SK-N-SH (cell line): ENCODE measurements around the gene SCGB3A1. TPM values are rescaled to one million over a fixed set of nuclear protein-coding genes. Genes with fewer than 3 reads are reported as not detected.

Experiments used
- CTCF ChIA-PET: fragments of 300-600, 350-600 bp; formaldehyde crosslinking; extraction: SDS; loops from one replicate; lab custom pipeline; 2021; lab: Yijun Ruan, JAX
- POLR2A ChIA-PET: fragments of 350-600 bp; sonication (Branson Sonifier 250); formaldehyde crosslinking; extraction: SDS; loops from one replicate; lab custom pipeline; 2020; ENCODE audit warnings: antibody characterized with exemption, inconsistent platforms; lab: Yijun Ruan, JAX
- DNase-seq: peaks from one replicate; pipeline ENCODE4 v3.0.0; 2012
- H2AFZ ChIP-seq: fragments of 200-600 bp; sonication (generic); 2 replicates; pipeline ENCODE4 v1.8.1; 2016; ENCODE audit warnings: antibody characterized with exemption, mild to moderate bottlenecking, low read depth
- H3F3A ChIP-seq: fragments of 200-600 bp; sonication (generic); replicated peaks from 2 replicates; pipeline ENCODE3; 2016; ENCODE audit warnings: antibody characterized with exemption, mild to moderate bottlenecking; ENCODE audit not compliant: insufficient read depth
- H3K27ac ChIP-seq, 2 experiments: fragments of 200-500 bp in 1 of 2; fragments of 200-600 bp in 1 of 2; sonication (Bioruptor generic) in 1 of 2; sonication (generic), shearing (Covaris generic) in 1 of 2; 2 replicates each; pipeline versions ENCODE4 v1.5.1 to v1.6.1; 2014 to 2016; ENCODE audit warnings: low read depth in 2 of 2, inconsistent platforms in 1 of 2, low read length in 1 of 2, mild to moderate bottlenecking in 1 of 2, mixed read lengths in 1 of 2
- H3K27me3 ChIP-seq: fragments of 200-600 bp; sonication (generic), shearing (Covaris generic); 2 replicates; pipeline ENCODE4 v1.6.1; 2016; ENCODE audit warnings: mixed run types; ENCODE audit not compliant: insufficient read depth
- H3K36me3 ChIP-seq, 2 experiments: fragments of 200-500 bp in 1 of 2; fragments of 200-600 bp in 1 of 2; sonication (Bioruptor generic) in 1 of 2; sonication (generic) in 1 of 2; replicated peaks in 1 of 2; 2 replicates each; pipeline versions ENCODE3 to v1.5.1; 2014 to 2016; ENCODE audit warnings: low read length in 1 of 2, mild to moderate bottlenecking in 1 of 2; ENCODE audit not compliant: insufficient read depth in 2 of 2, control insufficient read depth in 1 of 2
- H3K4me1 ChIP-seq, 2 experiments: fragments of 200-500 bp in 1 of 2; fragments of 200-600 bp in 1 of 2; sonication (Bioruptor generic) in 1 of 2; sonication (generic), shearing (Covaris generic) in 1 of 2; 2 replicates each; pipeline versions ENCODE4 v1.5.1 to v1.6.1; 2014 to 2016; ENCODE audit warnings: low read depth in 1 of 2, low read length in 1 of 2, mixed run types in 1 of 2; ENCODE audit not compliant: insufficient read depth in 2 of 2, control insufficient read depth in 1 of 2
- H3K4me2 ChIP-seq: fragments of 200-600 bp; sonication (generic), shearing (Covaris generic); 2 replicates; pipeline ENCODE4 v1.6.1; 2017; ENCODE audit warnings: mixed run types
- H3K4me3 ChIP-seq, 2 experiments: fragments of 200-500 bp in 1 of 2; fragments of 200-600 bp in 1 of 2; sonication (Bioruptor generic) in 1 of 2; sonication (generic), shearing (Covaris generic) in 1 of 2; 2 replicates each; pipeline versions ENCODE4 v1.5.1 to v1.8.1; 2014 to 2016; ENCODE audit warnings: low read depth in 2 of 2, inconsistent platforms in 1 of 2, low read length in 1 of 2, mild to moderate bottlenecking in 1 of 2, mixed read lengths in 1 of 2, moderate library complexity in 1 of 2
- H3K79me2 ChIP-seq: fragments of 200-600 bp; sonication (generic); 2 replicates; pipeline ENCODE4 v1.8.1; 2017; ENCODE audit warnings: mild to moderate bottlenecking; ENCODE audit not compliant: insufficient read depth
- H3K9ac ChIP-seq: fragments of 200-600 bp; sonication (generic); 2 replicates; pipeline ENCODE4 v1.6.1; 2017; ENCODE audit warnings: mixed run types
- H3K9me2 ChIP-seq: fragments of 200-600 bp; sonication (generic); 2 replicates; pipeline ENCODE4 v1.6.1; 2017; ENCODE audit warnings: mixed run types
- H3K9me3 ChIP-seq: fragments of 200-600 bp; sonication (generic); 2 replicates; pipeline ENCODE4 v1.6.1; 2017; ENCODE audit warnings: mixed run types, mild to moderate bottlenecking, moderate library complexity
- H4K20me1 ChIP-seq: fragments of 200-600 bp; sonication (generic); 2 replicates; pipeline ENCODE4 v1.6.1; 2017; ENCODE audit warnings: mild to moderate bottlenecking, mixed run types; ENCODE audit not compliant: insufficient read depth
- CHD2 ChIP-seq: fragments of 150-350 bp; IDR thresholded peaks from 2 replicates; pipeline ENCODE4 v1.6.1; 2018; ENCODE audit warnings: low read length; ENCODE audit not compliant: partially characterized antibody
- GATA2 ChIP-seq: sonication (generic); formaldehyde crosslinking; IDR thresholded peaks from 2 replicates; pipeline ENCODE4 v1.5.0; 2020; ENCODE audit warnings: mild to moderate bottlenecking, missing genetic modification reagents
- JUND ChIP-seq: IDR thresholded peaks from 2 replicates; pipeline ENCODE4 v1.4.0; 2012
- MAX ChIP-seq: IDR thresholded peaks from 2 replicates; pipeline ENCODE4 v1.4.0; 2012; ENCODE audit warnings: low read depth
- MXI1 ChIP-seq: IDR thresholded peaks from 2 replicates; pipeline ENCODE4 v1.6.1; 2012; ENCODE audit warnings: mild to moderate bottlenecking, low read depth, low read length, improper control_type of control experiment
- NFIC ChIP-seq: IDR thresholded peaks from 2 replicates; pipeline ENCODE4 v1.4.0; 2012; ENCODE audit warnings: borderline replicate concordance
- RAD21 ChIP-seq: IDR thresholded peaks from 2 replicates; pipeline ENCODE4 v1.6.1; 2012; ENCODE audit warnings: mild to moderate bottlenecking, low read length
- REST ChIP-seq: IDR thresholded peaks from 2 replicates; pipeline ENCODE4 v1.6.1; 2012; ENCODE audit warnings: mild to moderate bottlenecking, low read depth, low read length, moderate library complexity
- TAF1 ChIP-seq: IDR thresholded peaks from 2 replicates; pipeline ENCODE4 v1.6.1; 2012; ENCODE audit warnings: low read depth, mild to moderate bottlenecking, low read length, moderate library complexity, borderline replicate concordance
- USF2 ChIP-seq: fragments of 150-350 bp; IDR thresholded peaks from 2 replicates; pipeline ENCODE4 v1.6.1; 2017; ENCODE audit warnings: antibody characterized with exemption, low read length, low read depth, borderline replicate concordance
- WGBS: methylation state at CpG from one replicate; pipeline ENCODE4 v1.1.6; 2017; ENCODE audit warnings: low lambda C conversion rate; 5-methylcytosine and 5-hydroxymethylcytosine counted together
- polyA plus RNA-seq, 3 experiments: library from polyadenylated mRNA; depleted of rRNA; stranded (reverse); fragments of >200 nt; gene quantifications; 2 replicates each; pipeline ENCODE4 v1.2.3, GENCODE V29; 2012

The SCGB3A1 gene
- polyA plus RNA-seq, 1 of the 3 experiments (the other 2 are of a cell fraction): not detected

GRCh38 chr5:180613814-180614188, 22.5 kb upstream of the SCGB3A1 start:
- Histone ChIP-seq H3K4me1 (no peaks in the 10 kb centered on the region), H3K9me2 (no peaks in the 10 kb centered on the region), H2AFZ (no peak overlapping the region), H3K4me3 (no peak overlapping the region), H3K79me2 (no peaks in the 10 kb centered on the region), H3F3A (no peaks in the 10 kb centered on the region), H3K27ac (no peak overlapping the region), H3K27me3 (no peaks in the 10 kb centered on the region; the same call in 1 of the 2 replicates), H3K36me3 (no peaks in the 10 kb centered on the region), H4K20me1 (no peaks in the 10 kb centered on the region), H3K9ac (no peak overlapping the region), H3K4me2 (no peak overlapping the region), H3K9me3 (no peaks in the 10 kb centered on the region)
- ChIA-PET CTCF (interaction anchor here (1.7 to 1.8 kb wide), 2 partner anchors 8 to 14 kb away, joined by 4 to 8 read pairs; no protein-coding TSS in a partner anchor), POLR2A (no interaction called here)
- no peak for DNase-seq
- WGBS: 38% methylated on average over 9 of the region's 11 CpGs
- no peak for TF ChIP-seq USF2
- TF ChIP-seq JUND: no peak
- TF ChIP-seq MXI1: no peak
- no peak for TF ChIP-seq RAD21
- TF ChIP-seq REST: no peak
- TF ChIP-seq NFIC: no peak
- TF ChIP-seq TAF1: no peak

GRCh38 chr5:180613188-180613813, 22.0 kb upstream of the SCGB3A1 start:
- WGBS: 41% methylated on average over 13 of the region's 19 CpGs
- Histone ChIP-seq H3K4me3 (no peak overlapping the region), H3K4me1 (no peaks in the 10 kb centered on the region), H3K79me2 (no peaks in the 10 kb centered on the region), H3K27me3 (no peaks in the 10 kb centered on the region; the same call in 1 of the 2 replicates), H3K4me2 (no peak overlapping the region), H3K9me2 (no peaks in the 10 kb centered on the region), H4K20me1 (no peaks in the 10 kb centered on the region), H3K9ac (no peak overlapping the region), H3K9me3 (no peaks in the 10 kb centered on the region), H3K36me3 (no peaks in the 10 kb centered on the region), H2AFZ (no peak overlapping the region), H3F3A (no peaks in the 10 kb centered on the region)
- CTCF ChIA-PET: interaction anchor here (1.8 kb wide), 1 partner anchor 14 kb away, joined by 4 read pairs; no protein-coding TSS in a partner anchor
- DNase-seq: no peak
- TF ChIP-seq GATA2 (CRISPR knock-in tag): no peak
- no peak for TF ChIP-seq CHD2
- TF ChIP-seq MAX: no peak
- TF ChIP-seq, all 33 proteins: peak for 0
- POLR2A ChIA-PET: no interaction called here
- no peak overlapping the region for H3K27ac ChIP-seq
